Hepatocyte (in vitro differentiated cells): Measurements from ENCODE around the gene RIMBP2.

Experiments
- EZH2phosphoT487 ChIP-seq: fragments of 200-600 bp; sonication (generic); IDR thresholded peaks from one replicate; pipeline ENCODE4 v1.6.1; 2018; ENCODE audit warnings: antibody characterized with exemption, mild to moderate bottlenecking, low read depth, moderate library complexity; ENCODE audit not compliant: unreplicated experiment, severe bottlenecking
- TF ChIP-seq, protein P1 (sequence below): fragments of 200-600 bp; sonication (generic); IDR thresholded peaks from 2 replicates; pipeline ENCODE4 v1.5.1; 2016; ENCODE audit warnings: antibody characterized with exemption, mild to moderate bottlenecking; ENCODE audit not compliant: poor library complexity

DNA sequence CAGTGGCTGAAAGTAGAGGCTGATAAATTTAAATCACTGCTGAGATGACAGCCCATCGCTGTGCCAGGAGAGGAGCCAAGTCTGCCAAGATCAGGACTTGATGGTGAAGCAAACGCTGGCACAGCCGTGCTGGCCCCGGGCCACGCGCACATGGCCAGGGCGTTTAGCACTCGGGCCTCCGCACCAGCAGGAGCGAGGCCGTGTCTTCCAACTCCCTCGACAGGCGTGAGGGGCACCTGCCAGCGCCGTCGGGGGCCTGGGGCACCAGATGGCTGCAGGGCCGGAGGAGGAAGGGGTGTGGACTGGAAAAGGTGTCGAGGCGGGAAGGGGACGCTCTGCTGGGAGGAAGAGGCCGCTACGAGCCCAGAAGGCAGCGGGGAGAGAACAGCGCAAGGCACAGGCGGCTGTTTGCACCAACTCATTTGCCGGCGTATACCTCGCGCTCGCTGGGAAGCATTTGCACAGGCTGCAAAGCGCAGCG lies 29.5 kb downstream of the RIMBP2 start:
- TF ChIP-seq, protein P1, sequence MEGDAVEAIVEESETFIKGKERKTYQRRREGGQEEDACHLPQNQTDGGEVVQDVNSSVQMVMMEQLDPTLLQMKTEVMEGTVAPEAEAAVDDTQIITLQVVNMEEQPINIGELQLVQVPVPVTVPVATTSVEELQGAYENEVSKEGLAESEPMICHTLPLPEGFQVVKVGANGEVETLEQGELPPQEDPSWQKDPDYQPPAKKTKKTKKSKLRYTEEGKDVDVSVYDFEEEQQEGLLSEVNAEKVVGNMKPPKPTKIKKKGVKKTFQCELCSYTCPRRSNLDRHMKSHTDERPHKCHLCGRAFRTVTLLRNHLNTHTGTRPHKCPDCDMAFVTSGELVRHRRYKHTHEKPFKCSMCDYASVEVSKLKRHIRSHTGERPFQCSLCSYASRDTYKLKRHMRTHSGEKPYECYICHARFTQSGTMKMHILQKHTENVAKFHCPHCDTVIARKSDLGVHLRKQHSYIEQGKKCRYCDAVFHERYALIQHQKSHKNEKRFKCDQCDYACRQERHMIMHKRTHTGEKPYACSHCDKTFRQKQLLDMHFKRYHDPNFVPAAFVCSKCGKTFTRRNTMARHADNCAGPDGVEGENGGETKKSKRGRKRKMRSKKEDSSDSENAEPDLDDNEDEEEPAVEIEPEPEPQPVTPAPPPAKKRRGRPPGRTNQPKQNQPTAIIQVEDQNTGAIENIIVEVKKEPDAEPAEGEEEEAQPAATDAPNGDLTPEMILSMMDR: no peak
- no peak for TF ChIP-seq EZH2phosphoT487
